NCI-H446 treated with DMSO at 0.1 percent for 48 hours (cell line): ENCODE data around the gene RNPC3.
A peak's percentile ranks its signal among the peaks of the same experiment; 100 is the strongest.

ENCODE experiments used
- DNase-seq: peaks from one replicate; lab custom pipeline; 2025; lab: John Stamatoyannopoulos, UW

RNPC3 gene

DNA sequence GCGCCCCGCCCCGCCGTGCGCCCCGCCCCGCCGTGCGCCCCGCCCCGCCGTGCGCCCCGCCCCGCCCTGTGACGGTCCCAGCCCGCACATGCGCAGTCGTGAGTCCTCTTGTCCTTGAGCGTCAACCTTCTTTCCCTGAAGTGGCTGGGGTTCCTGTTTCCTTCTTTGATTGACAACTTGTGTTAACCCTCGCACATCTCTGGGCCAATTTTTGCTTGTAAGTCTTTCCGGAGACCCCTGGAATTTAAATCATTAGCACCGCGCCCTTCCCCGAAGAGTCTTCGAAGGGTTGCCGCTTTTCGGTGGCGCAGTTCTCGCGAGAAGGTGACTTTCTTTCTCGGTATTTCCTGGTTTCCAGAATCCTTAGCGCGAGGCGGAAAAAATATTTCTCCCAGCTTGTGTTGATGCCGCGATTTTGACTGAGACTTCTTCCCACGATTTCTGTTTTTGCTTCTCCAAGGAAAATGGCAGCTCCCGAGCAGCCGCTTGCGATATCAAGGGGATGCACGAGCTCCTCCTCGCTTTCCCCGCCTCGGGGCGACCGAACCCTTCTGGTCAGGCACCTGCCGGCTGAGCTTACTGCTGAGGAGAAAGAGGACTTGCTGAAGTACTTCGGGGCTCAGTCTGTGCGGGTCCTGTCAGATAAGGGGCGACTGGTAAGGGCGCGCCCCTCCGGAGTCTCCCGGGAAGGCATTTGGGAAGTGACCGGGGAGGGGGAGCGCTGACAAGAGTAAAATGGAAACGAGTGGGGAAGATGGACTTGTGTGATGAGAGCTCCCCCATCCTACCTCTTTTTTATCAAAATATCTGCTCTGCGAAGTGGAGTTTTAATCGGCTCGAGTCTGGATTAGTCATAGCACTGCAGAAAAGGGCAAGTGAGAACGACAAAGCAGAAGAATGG lies at the start of gene RNPC3:
TSS of gene RNPC3 (plus strand) at position 93 of the 901 bp plus-strand sequence. CDS start at position 465, 372 bp downstream.
- DNase-seq, result peak; percentile 88

- DNase-seq, result peak; percentile 91
Measured at GRCh38 chr1:103477101-103477500, 48.4 kb upstream of the RNPC3 start.

DNA sequence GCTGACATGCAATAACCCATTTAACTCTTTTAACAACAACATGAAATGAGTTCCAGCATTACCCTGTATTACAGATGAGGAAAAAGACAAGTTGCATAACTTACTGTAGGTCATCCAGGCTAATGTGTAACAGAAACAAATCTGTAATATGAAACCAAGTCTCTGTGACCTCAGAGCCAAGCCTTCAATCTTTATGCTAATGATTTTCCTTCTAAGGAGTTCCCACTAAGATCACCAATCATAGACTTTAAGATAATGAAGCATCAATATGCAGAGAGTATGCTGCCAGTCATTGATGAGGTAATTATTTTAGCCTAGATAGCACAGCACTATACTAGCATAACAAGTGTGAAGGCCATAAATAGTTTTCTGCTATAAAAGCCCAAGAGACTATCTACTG lies 35.6 kb upstream of the RNPC3 start:
- no peak for DNase-seq

DNA sequence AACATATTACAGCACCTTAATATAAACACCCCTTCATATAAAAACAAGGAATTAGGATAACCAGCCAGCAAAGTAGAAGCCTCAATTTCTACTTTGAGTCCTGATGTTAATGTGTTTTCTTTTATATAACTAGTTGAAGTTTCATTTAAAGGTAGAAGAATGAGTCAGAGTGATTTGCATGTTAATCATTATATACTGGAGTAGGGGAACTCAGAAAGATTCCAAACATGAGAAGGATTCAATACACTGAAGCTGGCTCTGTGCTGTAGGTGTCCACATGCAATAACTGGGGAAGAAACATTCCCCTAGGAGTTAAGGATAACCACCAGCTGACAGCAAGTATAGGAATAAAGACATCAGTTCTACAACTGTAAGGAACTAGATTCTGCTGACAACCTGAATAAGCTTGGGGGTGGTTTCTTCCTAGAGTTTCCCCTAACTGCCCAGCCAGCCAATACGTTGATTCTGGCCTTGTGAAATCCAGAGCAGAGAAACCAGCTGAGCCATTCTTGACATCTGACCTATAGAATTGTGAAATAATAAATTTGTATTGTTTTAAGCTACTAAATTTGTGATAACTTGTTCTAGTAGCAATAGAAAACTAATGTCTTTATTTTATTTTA lies 33.4 kb upstream of the RNPC3 start:
- DNase-seq, result no peak

GRCh38 chr1:103496014-103496635 lies 29.4 kb upstream of the RNPC3 start:
- peak; percentile 51 for DNase-seq

GRCh38 chr1:103497404-103497803 lies 28.1 kb upstream of the RNPC3 start:
- DNase-seq, result no peak

DNA sequence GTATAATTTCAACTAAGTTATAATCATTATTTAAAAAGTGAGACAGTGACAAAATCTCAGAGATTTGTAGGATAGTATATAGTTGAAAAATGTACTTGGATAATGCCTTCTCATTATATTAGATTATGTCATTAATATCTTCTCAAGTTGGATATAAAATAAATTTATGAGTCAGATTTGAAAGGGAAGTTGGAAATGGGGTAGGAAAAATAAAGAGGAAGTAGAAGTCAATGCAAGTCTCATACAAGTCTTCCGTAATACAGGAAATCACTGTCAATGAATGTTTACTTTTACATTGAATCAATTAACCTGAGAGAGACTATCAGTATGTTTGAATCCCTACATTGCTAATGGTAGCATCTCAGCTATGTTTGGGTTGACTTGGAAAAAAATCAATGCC lies 16.2 kb upstream of the RNPC3 start:
- DNase-seq, result no peak

DNA sequence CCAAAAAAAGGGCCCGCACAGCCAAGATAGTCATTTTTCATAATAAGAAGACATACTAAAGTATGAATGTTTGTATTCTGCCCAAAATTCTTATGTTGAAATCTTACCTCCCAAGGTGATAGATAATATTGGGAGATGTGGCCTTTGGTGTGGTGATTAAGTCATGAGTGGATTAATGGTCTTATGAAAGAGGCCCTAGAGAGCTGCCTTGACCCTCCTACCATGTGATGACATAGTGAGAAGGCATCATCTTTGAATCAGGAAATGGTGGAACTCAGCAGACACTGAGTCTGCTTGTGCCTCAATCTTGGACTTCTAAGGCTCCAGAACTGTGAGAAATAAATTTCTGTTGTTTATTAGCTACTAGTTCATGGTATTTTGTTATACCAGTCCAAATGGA lies 11.8 kb upstream of the RNPC3 start:
- DNase-seq, result no peak

GRCh38 chr1:103514920-103515503 lies 10.5 kb upstream of the RNPC3 start:
- DNase-seq, result peak; percentile 69

GRCh38 chr1:103516283-103516682 lies 9.2 kb upstream of the RNPC3 start:
- DNase-seq, result no peak

- DNase-seq, result no peak
Measured at GRCh38 chr1:103516693-103517092, 8.8 kb upstream of the RNPC3 start.

DNA sequence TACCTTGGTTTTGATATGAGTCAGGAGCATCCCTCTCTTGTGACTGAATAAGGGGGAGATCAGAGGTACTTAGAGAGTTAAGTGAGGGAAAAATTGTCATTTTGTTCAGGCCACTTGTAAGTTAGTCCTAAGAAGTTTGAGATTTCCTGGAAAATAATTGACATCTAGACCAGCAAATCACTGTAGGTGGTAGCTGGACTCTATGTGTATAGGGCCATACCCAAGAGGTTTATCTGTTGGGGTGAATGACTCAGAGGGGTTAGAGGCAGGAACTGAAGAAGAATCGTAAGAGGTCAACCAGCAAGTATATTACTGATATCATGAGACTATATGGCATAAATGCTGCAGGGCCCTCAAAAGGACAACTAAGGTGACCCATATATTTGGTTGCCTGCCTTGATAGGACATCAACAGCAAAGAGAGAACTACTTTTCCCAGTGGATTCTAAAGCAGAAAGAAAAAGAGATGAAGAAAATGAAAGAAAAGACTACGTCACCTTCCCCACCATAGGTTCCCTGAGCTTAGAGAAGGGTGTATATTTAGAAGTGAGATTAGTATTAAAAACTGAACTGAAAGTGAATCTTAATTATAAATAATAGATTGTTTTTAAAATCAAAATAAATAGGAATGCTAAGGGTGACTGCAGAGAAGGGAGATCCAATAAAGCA lies 8.0 kb upstream of the RNPC3 start:
- DNase-seq, result no peak

- DNase-seq, result no peak
Measured at GRCh38 chr1:103520822-103521221, 4.7 kb upstream of the RNPC3 start.

- no peak for DNase-seq
Measured at GRCh38 chr1:103523346-103523745, 2.2 kb upstream of the RNPC3 start.

DNA sequence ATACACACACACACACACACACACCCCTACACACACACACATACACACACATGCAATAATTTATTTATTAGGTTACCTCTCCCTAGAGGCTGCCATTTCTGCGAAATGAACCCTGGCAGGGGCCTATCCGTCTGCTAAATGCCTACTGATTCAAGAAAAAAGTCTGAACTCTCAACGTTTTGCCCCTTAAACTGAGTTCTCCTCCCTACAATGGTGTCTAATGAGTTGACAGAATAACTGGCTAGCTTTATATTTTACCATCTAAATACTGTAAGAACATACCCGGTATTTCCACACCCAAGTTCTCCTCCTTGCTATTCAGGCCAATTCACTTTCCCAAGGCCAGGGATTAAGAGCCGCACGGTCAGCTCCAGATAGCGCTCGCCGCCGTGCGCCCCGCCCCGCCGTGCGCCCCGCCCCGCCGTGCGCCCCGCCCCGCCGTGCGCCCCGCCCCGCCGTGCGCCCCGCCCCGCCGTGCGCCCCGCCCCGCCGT lies 339 bp upstream of the RNPC3 start:
- DNase-seq, result peak; percentile 57

DNA sequence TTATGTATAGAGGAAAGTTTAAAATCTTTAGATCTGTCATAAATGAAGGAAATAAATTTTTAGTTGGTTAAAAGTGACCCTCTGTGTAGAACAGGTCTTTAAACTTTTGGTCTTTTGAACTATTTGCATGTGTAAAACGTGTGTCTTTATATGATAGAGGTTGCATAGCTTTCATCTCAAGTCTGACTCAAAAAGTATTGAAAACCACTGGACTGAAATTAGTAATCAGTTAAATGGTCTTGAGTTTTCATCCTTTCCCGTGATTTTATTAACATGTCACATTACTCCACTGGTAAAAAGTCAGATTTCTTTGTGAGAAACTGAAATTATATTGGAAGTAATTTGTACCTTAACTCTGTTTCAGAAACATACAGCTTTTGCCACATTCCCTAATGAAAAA lies 1.8 kb downstream of the RNPC3 start:
- DNase-seq, result no peak

DNA sequence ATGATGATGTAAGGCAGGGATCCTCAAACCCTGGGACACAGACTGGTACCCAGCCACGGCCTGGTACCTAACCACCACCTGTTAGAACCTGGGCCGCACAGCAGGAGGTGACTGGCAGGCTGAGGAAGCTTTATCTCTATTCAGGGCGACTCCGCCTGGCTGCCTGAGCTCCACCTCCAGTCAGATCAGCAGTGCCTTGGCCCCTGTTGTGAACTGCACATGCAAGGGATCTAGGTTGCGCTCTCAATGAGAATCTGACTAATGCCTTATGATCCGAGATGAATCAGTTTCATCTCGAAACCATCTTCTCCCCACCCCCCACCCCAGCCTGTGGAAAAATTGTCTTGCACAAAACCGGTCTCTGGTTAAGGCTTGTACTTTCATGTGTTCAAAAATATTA lies 4.2 kb downstream of the RNPC3 start:
- DNase-seq, result no peak

DNA sequence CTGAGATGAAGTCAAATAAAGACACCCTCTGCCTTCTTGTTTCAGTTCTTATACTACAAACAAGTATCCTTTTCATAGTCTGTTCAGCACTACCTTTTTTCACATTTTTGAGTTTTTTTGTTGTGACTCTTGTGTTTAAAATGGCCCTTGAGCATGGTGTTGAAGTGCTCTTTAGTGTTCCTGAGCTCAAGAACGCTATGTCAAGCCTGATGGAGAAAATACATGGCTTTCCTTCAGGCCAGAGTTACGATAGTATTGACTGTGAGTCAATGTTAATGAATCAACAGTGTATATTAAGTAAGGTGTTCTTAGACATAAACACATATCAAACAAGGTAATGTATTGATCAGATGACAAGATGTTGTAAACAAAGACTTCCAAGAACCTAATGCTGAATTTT lies 12.7 kb downstream of the RNPC3 start:
- DNase-seq, result no peak

DNA sequence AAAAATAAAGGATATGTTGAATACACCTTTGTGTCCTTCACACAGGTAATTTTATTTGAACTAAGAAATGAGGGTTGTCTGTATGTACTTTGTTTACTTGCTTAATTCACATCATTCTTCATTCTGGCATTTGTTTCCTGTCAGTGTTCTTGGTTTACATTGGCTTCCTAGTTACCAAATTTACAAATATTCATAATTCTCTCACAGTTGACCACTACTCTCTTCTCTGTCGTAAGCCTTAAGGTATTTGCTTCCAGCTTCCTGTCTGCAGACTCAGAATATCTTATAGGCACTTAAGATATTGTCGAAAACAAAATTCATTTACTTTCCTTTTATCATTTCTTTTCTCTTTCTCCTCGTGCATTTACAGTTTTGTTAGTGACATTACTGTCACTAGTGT lies 15.9 kb downstream of the RNPC3 start:
- no peak for DNase-seq

GRCh38 chr1:103546496-103546895 lies 21.0 kb downstream of the RNPC3 start:
- DNase-seq, result no peak

- no peak for DNase-seq
Measured at GRCh38 chr1:103547840-103548239, 22.3 kb downstream of the RNPC3 start.

- no peak for DNase-seq
Measured at GRCh38 chr1:103560427-103560826, 34.9 kb downstream of the RNPC3 start.
